HG03095 (cell line): Measurements from ENCODE around the gene WDR31.
"Not testable (repeated sequence)": the region's sequence is repeated elsewhere in the genome, so short reads cannot be mapped to it uniquely, and the experiment has no call there.

Experiments
- ATAC-seq: cut with Tn5 transposase; IDR thresholded peaks from one replicate; pipeline ENCODE4 v1.9.1; 2021; ENCODE audit warnings: moderate library complexity; ENCODE audit not compliant: unreplicated experiment

Gene WDR31

GRCh38 chr9:113298924-113299770 lies 40.9 kb downstream of the WDR31 start:
- ATAC-seq = no peak

GRCh38 chr9:113298311-113298710 lies 41.8 kb downstream of the WDR31 start:
- no peak for ATAC-seq

- ATAC-seq = no peak
These were observed 43.1 kb downstream of the WDR31 start for GRCh38 chr9:113296796-113297558.

- not testable (repeated sequence) for ATAC-seq
These were observed 43.8 kb downstream of the WDR31 start for GRCh38 chr9:113296247-113296646.

- ATAC-seq = no peak
These were observed 46.7 kb downstream of the WDR31 start for GRCh38 chr9:113293285-113293878.

- ATAC-seq = no peak
These were observed 49.9 kb downstream of the WDR31 start for GRCh38 chr9:113290052-113290607.

GRCh38 chr9:113289091-113289490 lies 51.0 kb downstream of the WDR31 start:
- ATAC-seq = no peak

GRCh38 chr9:113281356-113281755 lies 58.7 kb downstream of the WDR31 start:
- no peak for ATAC-seq

GRCh38 chr9:113278840-113279239 lies 61.2 kb downstream of the WDR31 start:
- ATAC-seq = no peak

- peak; percentile 98 for ATAC-seq
These were observed 64.6 kb downstream of the WDR31 start, which contains the start of the genes CDC26 and PRPF4 for GRCh38 chr9:113275157-113276131. CDC26 (minus strand) TSS chr9:113275572; CDS start chr9:113272507, 3,065 bp downstream. PRPF4 (plus strand) TSS chr9:113275658; CDS start chr9:113275744, 86 bp downstream.

- ATAC-seq = peak; percentile 1
These were observed 65.5 kb downstream of the WDR31 start for GRCh38 chr9:113274474-113275156.

GRCh38 chr9:113269871-113270270 lies 70.2 kb downstream of the WDR31 start:
- ATAC-seq = no peak

GRCh38 chr9:113269355-113269754 lies 70.7 kb downstream of the WDR31 start:
- no peak for ATAC-seq

- no peak for ATAC-seq
These were observed 72.0 kb downstream of the WDR31 start for GRCh38 chr9:113267911-113268566.

GRCh38 chr9:113266174-113266573 lies 73.9 kb downstream of the WDR31 start:
- ATAC-seq = no peak
